IMR-90 (cell line): ENCODE data around the gene ZNRF3. TPM values are rescaled to one million over a fixed set of nuclear protein-coding genes. Genes with fewer than 3 reads are reported as not detected.

Source experiments
- ATAC-seq: fragments of 200-7000 bp; cut with Tn5 transposase; 2 replicates; pipeline ENCODE4 v1.9.1; 2020; ENCODE audit warnings: low read depth, mild to moderate bottlenecking, moderate library complexity
- BruUV-seq: library from RNA; stranded (reverse); fragments of 400-500 nt; replicated peaks from 2 replicates; lab custom pipeline; 2021; lab: Mats Ljungman, UMichigan
- CTCF ChIA-PET: fragments of 300-600 bp; formaldehyde crosslinking; extraction: SDS; loops from one replicate; lab custom pipeline; 2021; ENCODE audit warnings: antibody characterized with exemption; lab: Yijun Ruan, JAX
- POLR2A ChIA-PET: fragments of 300-600 bp; sonication (Branson Sonifier 250); formaldehyde crosslinking; loops from one replicate; lab custom pipeline; 2022; ENCODE audit warnings: antibody characterized with exemption; ENCODE audit not compliant: unreplicated experiment; lab: Charles Lee
- DNase-seq: peaks from one replicate; pipeline ENCODE4 v3.0.0; 2013
- H2AFZ ChIP-seq: replicated peaks from 2 replicates; pipeline ENCODE3; 2013; ENCODE audit warnings: low read length, mild to moderate bottlenecking; ENCODE audit not compliant: poor library complexity
- H2AK5ac ChIP-seq: 2 replicates; pipeline ENCODE4 v1.6.1; 2013; ENCODE audit warnings: low read depth, low read length, inconsistent platforms
- H2AK9ac ChIP-seq: replicated peaks from 2 replicates; pipeline ENCODE3; 2013; ENCODE audit warnings: mild to moderate bottlenecking, low read depth, low read length, moderate library complexity; ENCODE audit not compliant: poor library complexity
- H2BK120ac ChIP-seq: 2 replicates; pipeline ENCODE4 v1.6.1; 2013; ENCODE audit warnings: low read depth, low read length, inconsistent platforms
- H2BK15ac ChIP-seq: 3 replicates; pipeline ENCODE4 v1.6.1; 2013; ENCODE audit warnings: low read depth, low read length, inconsistent platforms
- H2BK20ac ChIP-seq: 2 replicates; pipeline ENCODE4 v1.6.1; 2013; ENCODE audit warnings: low read depth, mild to moderate bottlenecking, inconsistent platforms, low read length, moderate library complexity
- H2BK5ac ChIP-seq: 2 replicates; pipeline ENCODE4 v1.6.1; 2013; ENCODE audit warnings: mild to moderate bottlenecking, low read depth, low read length, inconsistent platforms; ENCODE audit not compliant: poor library complexity, severe bottlenecking
- H3K14ac ChIP-seq: replicated peaks from 2 replicates; pipeline ENCODE4 v1.6.1; 2013; ENCODE audit warnings: low read depth, low read length, inconsistent platforms
- H3K18ac ChIP-seq: 2 replicates; pipeline ENCODE4 v1.6.1; 2013; ENCODE audit warnings: low read depth, low read length, control low read depth
- H3K23ac ChIP-seq: 2 replicates; pipeline ENCODE4 v1.6.1; 2013; ENCODE audit warnings: low read depth, low read length, inconsistent platforms
- H3K27ac ChIP-seq: 2 replicates; pipeline ENCODE4 v1.5.1; 2013; ENCODE audit warnings: mild to moderate bottlenecking, control low read depth, low read length; ENCODE audit not compliant: insufficient read depth
- H3K27me3 ChIP-seq: 2 replicates; pipeline ENCODE4 v1.6.1; 2013; ENCODE audit warnings: low read length; ENCODE audit not compliant: control insufficient read depth, insufficient read depth
- H3K36me3 ChIP-seq: 2 replicates; pipeline ENCODE4 v1.6.1; 2013; ENCODE audit warnings: low read length, mixed read lengths; ENCODE audit not compliant: control insufficient read depth, insufficient read depth
- H3K4ac ChIP-seq: 2 replicates; pipeline ENCODE4 v1.6.1; 2013; ENCODE audit warnings: low read depth, low read length, inconsistent platforms
- H3K4me1 ChIP-seq: 2 replicates; pipeline ENCODE4 v1.6.1; 2013; ENCODE audit warnings: low read length, mixed read lengths; ENCODE audit not compliant: control insufficient read depth, insufficient read depth
- H3K4me2 ChIP-seq: 2 replicates; pipeline ENCODE4 v1.6.1; 2013; ENCODE audit warnings: low read depth, mild to moderate bottlenecking, control low read depth, low read length, moderate library complexity
- H3K4me3 ChIP-seq: 2 replicates; pipeline ENCODE4 v1.5.1; 2013; ENCODE audit warnings: low read depth, mild to moderate bottlenecking, control low read depth, low read length, moderate library complexity; ENCODE audit not compliant: insufficient read depth
- H3K56ac ChIP-seq: 2 replicates; pipeline ENCODE4 v1.6.1; 2013; ENCODE audit warnings: low read length, inconsistent platforms; ENCODE audit not compliant: insufficient read depth; ENCODE audit errors: extremely low read depth
- H3K79me1 ChIP-seq, 2 experiments: 2 replicates each; pipeline ENCODE4 v1.6.1; 2013; ENCODE audit warnings: low read length in 2 of 2, inconsistent platforms in 1 of 2, low read depth in 1 of 2
- H3K9ac ChIP-seq: 2 replicates; pipeline ENCODE4 v1.6.1; 2013; ENCODE audit warnings: low read depth, low read length, control low read depth
- H3K9me1 ChIP-seq: 2 replicates; pipeline ENCODE4 v1.6.1; 2013; ENCODE audit warnings: low read length, inconsistent platforms; ENCODE audit not compliant: insufficient read depth
- H3K9me3 ChIP-seq: 2 replicates; pipeline ENCODE4 v1.6.1; 2013; ENCODE audit warnings: low read length; ENCODE audit not compliant: control insufficient read depth, insufficient read depth
- H4K20me1 ChIP-seq: 2 replicates; pipeline ENCODE4 v1.6.1; 2013; ENCODE audit warnings: low read length, inconsistent platforms; ENCODE audit not compliant: insufficient read depth
- H4K5ac ChIP-seq: 2 replicates; pipeline ENCODE4 v1.6.1; 2013; ENCODE audit warnings: mild to moderate bottlenecking, low read depth, low read length, control low read depth
- H4K8ac ChIP-seq, 2 experiments: 2 replicates each; pipeline ENCODE4 v1.6.1; 2013; ENCODE audit warnings: low read depth in 2 of 2, low read length in 2 of 2, control low read depth in 1 of 2, inconsistent platforms in 1 of 2
- H4K91ac ChIP-seq: 2 replicates; pipeline ENCODE4 v1.6.1; 2013; ENCODE audit warnings: low read depth, low read length, inconsistent platforms; ENCODE audit not compliant: insufficient read depth
- BHLHE40 ChIP-seq: fragments of 150-350 bp; IDR thresholded peaks from 2 replicates; pipeline ENCODE4 v1.6.1; 2016; ENCODE audit warnings: mild to moderate bottlenecking, low read depth, low read length
- CHD1 ChIP-seq: IDR thresholded peaks from 2 replicates; pipeline ENCODE4 v1.6.1; 2012; ENCODE audit warnings: low read depth, low read length, improper control_type of control experiment
- FOS ChIP-seq: fragments of 150-350 bp; IDR thresholded peaks from 2 replicates; pipeline ENCODE4 v1.6.1; 2016; ENCODE audit warnings: low read depth, low read length
- MAFK ChIP-seq: IDR thresholded peaks from 2 replicates; pipeline ENCODE4 v1.6.1; 2012; ENCODE audit warnings: low read depth, low read length, improper control_type of control experiment
- MAZ ChIP-seq: IDR thresholded peaks from 2 replicates; pipeline ENCODE4 v1.6.1; 2012; ENCODE audit warnings: low read depth, mild to moderate bottlenecking, low read length, improper control_type of control experiment, moderate library complexity, borderline replicate concordance
- NFE2L2 ChIP-seq: fragments of 150-350 bp; IDR thresholded peaks from 2 replicates; pipeline ENCODE4 v1.6.1; 2016; ENCODE audit warnings: low read depth, mild to moderate bottlenecking, low read length
- POLR2A ChIP-seq: IDR thresholded peaks from 2 replicates; pipeline ENCODE4 v1.6.1; 2012; ENCODE audit warnings: mild to moderate bottlenecking, low read depth, low read length
- RAD21 ChIP-seq: IDR thresholded peaks from 2 replicates; pipeline ENCODE4 v1.6.1; 2012; ENCODE audit warnings: low read length, improper control_type of control experiment
- RCOR1 ChIP-seq: IDR thresholded peaks from 2 replicates; pipeline ENCODE4 v1.6.1; 2012; ENCODE audit warnings: mild to moderate bottlenecking, low read length, improper control_type of control experiment; ENCODE audit not compliant: insufficient replicate concordance
- RFX5 ChIP-seq: IDR thresholded peaks from 2 replicates; pipeline ENCODE4 v1.8.0; 2012; ENCODE audit warnings: low read depth, mild to moderate bottlenecking, low read length, moderate library complexity
- SMC3 ChIP-seq: fragments of 150-350 bp; IDR thresholded peaks from 2 replicates; pipeline ENCODE4 v1.6.1; 2016; ENCODE audit warnings: low read depth, mild to moderate bottlenecking, antibody characterized with exemption, low read length, moderate library complexity
- WGBS, 2 experiments: methylation state at CpG; one replicate each; pipeline versions ENCODE4 v1.1.5 to v1.1.7; 2013; ENCODE audit warnings: missing lambda C conversion rate in 2 of 2; ENCODE audit not compliant: insufficient read length in 1 of 2; ENCODE audit errors: extremely low coverage in 2 of 2; 5-methylcytosine and 5-hydroxymethylcytosine counted together
- dilution Hi-C: fragments of 300-500 bp; cut with HindIII; formaldehyde crosslinking; loops from one replicate; pipeline ENCODE4 v1.14.3; 2018; ENCODE audit warnings: low sequenced_read_pairs; ENCODE audit not compliant: unreplicated experiment
- in situ Hi-C: fragments of 300-500 bp; cut with MboI; formaldehyde crosslinking; loops from 3 replicates; pipeline ENCODE4 v1.14.3; 2019; ENCODE audit warnings: low sequenced_read_pairs, inconsistent platforms, mixed read lengths
- intact Hi-C: fragments of 100-400 bp; cut with micrococcal nuclease; formaldehyde crosslinking; loops from 2 replicates; pipeline ENCODE4 v1.10.0; 2022
- polyA plus RNA-seq, 3 experiments: library from polyadenylated mRNA; depleted of rRNA; stranded (reverse); fragments of >200 nt; gene quantifications; 2 replicates each; pipeline ENCODE4 v1.2.3, GENCODE V29; 2012; ENCODE audit warnings: low replicate concordance in 1 of 3
- total RNA-seq: library from RNA; depleted of rRNA; stranded (reverse); fragments of >200 nt; gene quantifications from 2 replicates; pipeline ENCODE4 v1.2.3, GENCODE V29; 2012
- TF ChIP-seq, protein P1 (sequence below): fragments of 150-350 bp; IDR thresholded peaks from 2 replicates; pipeline ENCODE4 v1.6.1; 2016; ENCODE audit warnings: low read depth, mild to moderate bottlenecking, low read length, moderate library complexity, borderline replicate concordance
- TF ChIP-seq, protein P2 (sequence below): fragments of 150-350 bp; IDR thresholded peaks from 2 replicates; pipeline ENCODE4 v1.6.1; 2017; ENCODE audit warnings: mild to moderate bottlenecking, antibody characterized with exemption, low read length, low read depth

ZNRF3 gene
- total and polyA plus RNA-seq, 2 of the 4 experiments (the other 2 are of a cell fraction), result 1.4 to 2.4 TPM

DNA sequence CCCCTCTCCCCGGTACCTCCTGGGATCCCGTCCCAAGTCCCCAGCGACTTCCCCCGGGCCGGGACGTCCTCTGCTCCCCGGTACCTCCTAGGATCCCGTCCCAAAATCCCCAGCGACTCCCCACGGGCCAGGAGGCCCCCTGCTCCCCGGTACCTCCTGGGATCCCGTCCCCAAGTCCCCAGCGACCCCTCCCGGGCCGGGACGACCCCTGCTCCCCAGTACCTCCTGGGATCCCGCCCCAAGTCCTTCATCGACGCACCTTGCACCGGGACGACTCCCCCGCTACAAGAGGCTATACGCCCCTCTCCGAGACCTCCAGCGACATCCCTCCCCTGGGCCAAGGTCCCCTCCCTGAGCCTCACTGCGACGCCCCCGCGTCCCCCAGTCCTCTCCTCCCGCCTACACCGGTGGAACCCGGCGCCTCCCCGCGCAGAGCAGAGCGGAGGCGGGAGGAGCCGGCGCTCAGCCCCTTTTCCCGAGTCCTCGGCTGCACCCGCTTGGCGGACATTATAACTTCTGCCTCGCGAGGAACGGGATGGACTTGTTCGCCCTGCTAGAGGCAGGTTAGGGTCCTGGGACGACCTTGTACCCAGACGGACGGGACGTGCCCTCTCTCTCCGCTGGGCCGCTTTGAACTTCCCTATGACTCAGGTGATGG, 190.4 kb downstream of the ZNRF3 start (continued):
- no peak for TF ChIP-seq RFX5

- Histone ChIP-seq H2AFZ (peak overlapping the region; percentile 80), H4K91ac (no peak overlapping the region), H3K14ac (no peak overlapping the region), H2BK20ac (no peak overlapping the region), H2BK5ac (no peak overlapping the region), H4K20me1 (no peaks in the 10 kb centered on the region), H3K23ac (no peak overlapping the region), H2BK120ac (no peak overlapping the region), H3K4ac (no peak overlapping the region), H4K8ac (no peak overlapping the region), H3K9me3 (no peaks in the 10 kb centered on the region), H3K79me1 (no peaks in the 10 kb centered on the region), H4K5ac (no peak overlapping the region), H3K27me3 (peaks cover 26% of the 10 kb centered on the region), H2BK15ac (no peak overlapping the region), H3K56ac (no peak overlapping the region), H3K18ac (no peak overlapping the region), H3K4me3 (no peak overlapping the region; the same call in 1 of the 2 replicates), H3K27ac (no peak overlapping the region), H3K36me3 (no peaks in the 10 kb centered on the region), H2AK9ac (no peak overlapping the region), H2AK5ac (0 out of 2 replicates have a peak overlapping the region, but pooled peaks have one; percentile 8), H3K4me2 (peak overlapping the region; percentile 80; the same call in 1 of the 2 replicates), H3K9me1 (peaks cover 2% of the 10 kb centered on the region; the same call in 1 of the 2 replicates), H3K9ac (no peak overlapping the region), H3K4me1 (no peaks in the 10 kb centered on the region)
- intact Hi-C loops, result loop anchor here (5.0 kb wide), 1 partner anchor 78 kb away; no protein-coding TSS in a partner anchor
- dilution Hi-C loops, result no loop called here
- in situ Hi-C loops, result no loop called here
- ChIA-PET POLR2A (no interaction called here), CTCF (no interaction called here)
- ATAC-seq, result no peak
- BruUV-seq, result no TSS peak
- no peak for DNase-seq
- no CpG with 5 or more reads among the region's 10 CpGs for WGBS, 2 experiments
- TF ChIP-seq, protein P1, sequence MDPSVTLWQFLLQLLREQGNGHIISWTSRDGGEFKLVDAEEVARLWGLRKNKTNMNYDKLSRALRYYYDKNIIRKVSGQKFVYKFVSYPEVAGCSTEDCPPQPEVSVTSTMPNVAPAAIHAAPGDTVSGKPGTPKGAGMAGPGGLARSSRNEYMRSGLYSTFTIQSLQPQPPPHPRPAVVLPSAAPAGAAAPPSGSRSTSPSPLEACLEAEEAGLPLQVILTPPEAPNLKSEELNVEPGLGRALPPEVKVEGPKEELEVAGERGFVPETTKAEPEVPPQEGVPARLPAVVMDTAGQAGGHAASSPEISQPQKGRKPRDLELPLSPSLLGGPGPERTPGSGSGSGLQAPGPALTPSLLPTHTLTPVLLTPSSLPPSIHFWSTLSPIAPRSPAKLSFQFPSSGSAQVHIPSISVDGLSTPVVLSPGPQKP, result no peak
- no peak for TF ChIP-seq RCOR1
- TF ChIP-seq FOS, result no peak
- TF ChIP-seq, protein P2, sequence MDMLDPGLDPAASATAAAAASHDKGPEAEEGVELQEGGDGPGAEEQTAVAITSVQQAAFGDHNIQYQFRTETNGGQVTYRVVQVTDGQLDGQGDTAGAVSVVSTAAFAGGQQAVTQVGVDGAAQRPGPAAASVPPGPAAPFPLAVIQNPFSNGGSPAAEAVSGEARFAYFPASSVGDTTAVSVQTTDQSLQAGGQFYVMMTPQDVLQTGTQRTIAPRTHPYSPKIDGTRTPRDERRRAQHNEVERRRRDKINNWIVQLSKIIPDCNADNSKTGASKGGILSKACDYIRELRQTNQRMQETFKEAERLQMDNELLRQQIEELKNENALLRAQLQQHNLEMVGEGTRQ, result no peak
- no peak for TF ChIP-seq MAZ
- no peak for TF ChIP-seq RAD21
- TF ChIP-seq POLR2A, result no peak
- no peak for TF ChIP-seq MAFK
- TF ChIP-seq BHLHE40, result no peak
- TF ChIP-seq SMC3, result no peak
- no peak for TF ChIP-seq NFE2L2
- TF ChIP-seq CHD1, result no peak
Observed at GRCh38 chr22:29074276-29074772, 191.0 kb downstream of the ZNRF3 start.
